H9 (cell line): ENCODE results near the gene RTF2. TPM values are rescaled to one million over a fixed set of nuclear protein-coding genes. Genes with fewer than 3 reads are reported as not detected.

Experiments
- DNase-seq: peaks from one replicate; pipeline ENCODE4 v3.0.0-alpha.2; 2017
- H2AFZ ChIP-seq: one replicate; pipeline ENCODE4 v1.6.1; 2013; ENCODE audit warnings: mild to moderate bottlenecking, low read length, control low read depth, moderate library complexity
- H2AK5ac ChIP-seq: 2 replicates; pipeline ENCODE4 v1.6.1; 2013; ENCODE audit warnings: low read length, control low read depth, mixed read lengths; ENCODE audit not compliant: insufficient read length
- H2BK120ac ChIP-seq: one replicate; pipeline ENCODE4 v1.6.1; 2013; ENCODE audit warnings: low read depth, mild to moderate bottlenecking, low read length, control low read depth, inconsistent platforms; ENCODE audit not compliant: poor library complexity, severe bottlenecking
- H2BK12ac ChIP-seq: 2 replicates; pipeline ENCODE4 v1.6.1; 2013; ENCODE audit warnings: low read length, control low read depth, mixed read lengths, low read depth; ENCODE audit not compliant: insufficient read length
- H2BK15ac ChIP-seq: 2 replicates; pipeline ENCODE4 v1.6.1; 2013; ENCODE audit warnings: low read depth, low read length, control low read depth
- H2BK20ac ChIP-seq: one replicate; pipeline ENCODE4 v1.6.1; 2013; ENCODE audit warnings: low read depth, mild to moderate bottlenecking, low read length, control low read depth, inconsistent platforms; ENCODE audit not compliant: poor library complexity, severe bottlenecking
- H2BK5ac ChIP-seq: 2 replicates; pipeline ENCODE4 v1.6.1; 2013; ENCODE audit warnings: low read length, control low read depth, mixed read lengths; ENCODE audit not compliant: insufficient read length
- H3K14ac ChIP-seq: 2 replicates; pipeline ENCODE4 v1.6.1; 2013; ENCODE audit warnings: low read length, control low read depth; ENCODE audit not compliant: insufficient read depth
- H3K18ac ChIP-seq: 2 replicates; pipeline ENCODE4 v1.6.1; 2013; ENCODE audit warnings: low read depth, mild to moderate bottlenecking, mixed read lengths, low read length, control low read depth; ENCODE audit not compliant: insufficient read length
- H3K23ac ChIP-seq: 2 replicates; pipeline ENCODE4 v1.6.1; 2013; ENCODE audit warnings: low read length, control low read depth, mixed read lengths, low read depth; ENCODE audit not compliant: insufficient read length
- H3K23me2 ChIP-seq: 2 replicates; pipeline ENCODE4 v1.6.1; 2013; ENCODE audit warnings: low read depth, mild to moderate bottlenecking, mixed read lengths, low read length, control low read depth; ENCODE audit not compliant: insufficient read length, poor library complexity, severe bottlenecking
- H3K27ac ChIP-seq: 2 replicates; pipeline ENCODE4 v1.5.1; 2013; ENCODE audit warnings: low read length, control low read depth, mixed read lengths, low read depth; ENCODE audit not compliant: insufficient read length
- H3K27me3 ChIP-seq: 2 replicates; pipeline ENCODE4 v1.6.1; 2013; ENCODE audit warnings: low read length, control low read depth, inconsistent platforms; ENCODE audit not compliant: insufficient read depth
- H3K4ac ChIP-seq: 2 replicates; pipeline ENCODE4 v1.6.1; 2013; ENCODE audit warnings: low read depth, mild to moderate bottlenecking, control low read depth, inconsistent platforms, low read length, moderate library complexity
- H3K4me1 ChIP-seq: 2 replicates; pipeline ENCODE4 v1.6.1; 2013; ENCODE audit warnings: low read length, control low read depth, inconsistent platforms; ENCODE audit not compliant: insufficient read depth
- H3K4me2 ChIP-seq: 2 replicates; pipeline ENCODE4 v1.6.1; 2013; ENCODE audit warnings: low read length, control low read depth, mixed read lengths; ENCODE audit not compliant: insufficient read length, insufficient read depth
- H3K56ac ChIP-seq: 2 replicates; pipeline ENCODE4 v1.6.1; 2013; ENCODE audit warnings: low read depth, mild to moderate bottlenecking, mixed read lengths, low read length, control low read depth; ENCODE audit not compliant: insufficient read length
- H3K79me1 ChIP-seq: 2 replicates; pipeline ENCODE4 v1.6.1; 2013; ENCODE audit warnings: low read depth, mild to moderate bottlenecking, moderate library complexity, low read length, control low read depth, inconsistent platforms; ENCODE audit not compliant: insufficient read depth, poor library complexity, severe bottlenecking
- H3K79me2 ChIP-seq: 2 replicates; pipeline ENCODE4 v1.6.1; 2013; ENCODE audit warnings: low read length, control low read depth, inconsistent platforms; ENCODE audit not compliant: insufficient read depth
- H3K9ac ChIP-seq: 2 replicates; pipeline ENCODE4 v1.6.1; 2013; ENCODE audit warnings: low read length, control low read depth, mixed read lengths; ENCODE audit not compliant: insufficient read length; ENCODE audit errors: extremely low read depth
- H3K9me3 ChIP-seq: one replicate; pipeline ENCODE4 v1.6.1; 2013; ENCODE audit warnings: low read depth, low read length, inconsistent platforms; ENCODE audit not compliant: control insufficient read depth
- H3T11ph ChIP-seq: one replicate; pipeline ENCODE4 v1.6.1; 2013; ENCODE audit warnings: mild to moderate bottlenecking, low read length, control low read depth, inconsistent platforms
- H4K20me1 ChIP-seq: one replicate; pipeline ENCODE4 v1.6.1; 2013; ENCODE audit not compliant: control insufficient read depth, insufficient read length, insufficient read depth
- H4K5ac ChIP-seq: 2 replicates; pipeline ENCODE4 v1.6.1; 2013; ENCODE audit warnings: low read depth, mild to moderate bottlenecking, mixed read lengths, low read length, control low read depth; ENCODE audit not compliant: insufficient read length
- H4K8ac ChIP-seq: replicated peaks from 2 replicates; pipeline ENCODE4 v1.6.1; 2013; ENCODE audit warnings: low read length, control low read depth, mixed read lengths, low read depth; ENCODE audit not compliant: insufficient read length
- H4K91ac ChIP-seq: 2 replicates; pipeline ENCODE4 v1.6.1; 2013; ENCODE audit warnings: low read depth, mild to moderate bottlenecking, moderate library complexity, mixed read lengths, low read length, control low read depth; ENCODE audit not compliant: insufficient read length
- H3K27ac Mint-ChIP-seq, 3 experiments: 2 replicates in 2 of 3; 3 replicates in 1 of 3; pipeline ENCODE4 v1.8.0; 2020 to 2021; ENCODE audit warnings: mixed read lengths in 3 of 3, mild to moderate bottlenecking in 1 of 3, moderate library complexity in 1 of 3
- H3K27me3 Mint-ChIP-seq: 2 replicates; pipeline ENCODE4 v1.8.0; 2021; ENCODE audit warnings: low read depth, mild to moderate bottlenecking, moderate library complexity, mixed read lengths
- H3K36me3 Mint-ChIP-seq, 3 experiments: 2 replicates in 2 of 3; 3 replicates in 1 of 3; pipeline ENCODE4 v1.8.0; 2020 to 2021; ENCODE audit warnings: low read depth in 3 of 3, mixed read lengths in 3 of 3; ENCODE audit not compliant: insufficient read depth in 1 of 3
- H3K4me1 Mint-ChIP-seq, 2 experiments: 2 replicates each; pipeline ENCODE4 v1.8.0; 2020; ENCODE audit warnings: mixed read lengths in 2 of 2
- H3K4me3 Mint-ChIP-seq, 2 experiments: 2 replicates in 1 of 2; 3 replicates in 1 of 2; pipeline ENCODE4 v1.8.0; 2020 to 2021; ENCODE audit warnings: mild to moderate bottlenecking in 2 of 2, mixed read lengths in 2 of 2, moderate library complexity in 1 of 2
- H3K9me3 Mint-ChIP-seq, 2 experiments: 2 replicates in 1 of 2; 3 replicates in 1 of 2; pipeline ENCODE4 v1.8.0; 2020; ENCODE audit warnings: mild to moderate bottlenecking in 2 of 2, mixed read lengths in 2 of 2, moderate library complexity in 1 of 2
- total RNA-seq: library from RNA; stranded (reverse); gene quantifications from 2 replicates; pipeline ENCODE4 v1.2.1, GENCODE V29; 2021
- TF ChIP-seq, protein P1 (sequence below): fragments of 200-600 bp; sonication (generic); conservative IDR thresholded peaks from 3 replicates; pipeline ENCODE4 v1.8.0; 2021; ENCODE audit warnings: antibody characterized with exemption, mild to moderate bottlenecking

The RTF2 gene
- total RNA-seq, 1 experiment from 2014 or later = 62.6 TPM

DNA sequence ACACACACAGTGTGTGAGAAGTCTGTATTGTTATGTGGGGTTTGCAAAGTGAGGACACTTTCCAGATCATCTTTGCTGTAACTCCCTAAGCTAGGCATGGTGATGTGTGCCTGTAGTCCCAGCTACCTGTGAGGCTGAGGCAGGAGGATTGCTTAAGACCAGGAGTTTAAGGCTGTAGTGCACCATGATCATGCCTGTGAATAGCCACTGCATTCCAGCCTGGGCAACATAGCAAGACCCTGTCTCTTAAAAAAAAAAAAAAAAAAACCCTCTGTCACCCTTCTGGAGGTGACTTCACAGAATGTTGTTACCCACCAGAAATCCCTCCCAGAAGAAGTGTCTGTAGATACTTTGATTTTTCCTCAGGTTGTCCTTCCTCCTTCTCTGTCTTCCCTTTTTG, 41.5 kb upstream of the RTF2 start:
- Histone ChIP-seq H2AK5ac (no peak overlapping the region), H4K91ac (no peak overlapping the region), H2BK120ac (no peak overlapping the region), H3K23ac (no peak overlapping the region), H3K4me2 (no peak overlapping the region), H2BK15ac (no peak overlapping the region), H3K4me1 (no peaks in the 10 kb centered on the region; the same call in 1 of the 2 replicates), H4K5ac (no peak overlapping the region), H3K9me3 (no peaks in the 10 kb centered on the region), H3K4ac (no peak overlapping the region), H4K20me1 (no peaks in the 10 kb centered on the region), H3K14ac (no peak overlapping the region), H3K23me2 (no peaks in the 10 kb centered on the region), H4K8ac (no peak overlapping the region), H2AFZ (no peak overlapping the region), H3K9ac (no peak overlapping the region), H3K56ac (no peak overlapping the region), H2BK5ac (no peak overlapping the region), H3K18ac (no peak overlapping the region), H3K79me2 (no peaks in the 10 kb centered on the region), H3K27ac (no peak overlapping the region), H3K79me1 (no peaks in the 10 kb centered on the region), H3K27me3 (peaks cover 2% of the 10 kb centered on the region; the same call in 1 of the 2 replicates), H3T11ph (no peak overlapping the region), H2BK20ac (no peak overlapping the region), H2BK12ac (no peak overlapping the region)
- Mint-ChIP-seq H3K4me3 (no peak overlapping the region), H3K27ac (no peak overlapping the region), H3K36me3 (no peaks in the 10 kb centered on the region), H3K27me3 (peaks cover 67% of the 10 kb centered on the region), H3K9me3 (no peaks in the 10 kb centered on the region), H3K4me1 (peaks cover 9 to 10% of the 10 kb centered on the region in 2 experiments)
- TF ChIP-seq, protein P1, sequence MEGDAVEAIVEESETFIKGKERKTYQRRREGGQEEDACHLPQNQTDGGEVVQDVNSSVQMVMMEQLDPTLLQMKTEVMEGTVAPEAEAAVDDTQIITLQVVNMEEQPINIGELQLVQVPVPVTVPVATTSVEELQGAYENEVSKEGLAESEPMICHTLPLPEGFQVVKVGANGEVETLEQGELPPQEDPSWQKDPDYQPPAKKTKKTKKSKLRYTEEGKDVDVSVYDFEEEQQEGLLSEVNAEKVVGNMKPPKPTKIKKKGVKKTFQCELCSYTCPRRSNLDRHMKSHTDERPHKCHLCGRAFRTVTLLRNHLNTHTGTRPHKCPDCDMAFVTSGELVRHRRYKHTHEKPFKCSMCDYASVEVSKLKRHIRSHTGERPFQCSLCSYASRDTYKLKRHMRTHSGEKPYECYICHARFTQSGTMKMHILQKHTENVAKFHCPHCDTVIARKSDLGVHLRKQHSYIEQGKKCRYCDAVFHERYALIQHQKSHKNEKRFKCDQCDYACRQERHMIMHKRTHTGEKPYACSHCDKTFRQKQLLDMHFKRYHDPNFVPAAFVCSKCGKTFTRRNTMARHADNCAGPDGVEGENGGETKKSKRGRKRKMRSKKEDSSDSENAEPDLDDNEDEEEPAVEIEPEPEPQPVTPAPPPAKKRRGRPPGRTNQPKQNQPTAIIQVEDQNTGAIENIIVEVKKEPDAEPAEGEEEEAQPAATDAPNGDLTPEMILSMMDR = no peak
- DNase-seq = no peak
